ENCODE data around the gene DVL1. TPM values are rescaled to one million over a fixed set of nuclear protein-coding genes. Genes with fewer than 3 reads are reported as not detected.
A peak's percentile ranks its signal among the peaks of the same experiment; 100 is the strongest.

Gene DVL1
- total RNA-seq, 2 donors from 2014 or later, result 46.6 to 52.2 TPM

DNA sequence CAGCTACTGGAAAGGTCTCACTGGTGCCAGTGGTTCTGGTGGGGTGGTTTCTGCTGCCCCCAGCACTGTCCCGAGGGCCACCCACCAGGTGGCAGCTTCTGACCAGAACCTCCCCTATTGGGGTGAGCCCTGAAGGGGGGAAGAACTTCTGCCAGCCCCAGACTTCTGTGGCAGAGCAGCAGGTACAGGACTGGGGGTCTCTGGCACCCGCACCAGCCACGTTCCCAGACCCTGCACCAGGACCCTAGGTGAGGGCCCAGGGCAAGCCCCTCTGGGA is 39.2 kb downstream of the DVL1 start:
- peaks cover 16% of the 10 kb centered on the region for H3K4me1 Mint-ChIP-seq (ENCODE audit: low read depth)
- no peaks in the 10 kb centered on the region for H3K9me3 Mint-ChIP-seq
- DNase-seq, result no peak
- no peak for ATAC-seq (replicated peaks in 1 of 2)
- H3K27ac Mint-ChIP-seq, result no peak overlapping the region
- no peaks in the 10 kb centered on the region for H3K27me3 Mint-ChIP-seq (ENCODE audit: low read depth)
- peak overlapping the region; percentile 78 for H3K4me3 Mint-ChIP-seq
- H3K36me3 Mint-ChIP-seq (ENCODE audit: insufficient read depth in 2 of 2), result peaks cover 0 to 1% of the 10 kb centered on the region in 2 donors

DNA sequence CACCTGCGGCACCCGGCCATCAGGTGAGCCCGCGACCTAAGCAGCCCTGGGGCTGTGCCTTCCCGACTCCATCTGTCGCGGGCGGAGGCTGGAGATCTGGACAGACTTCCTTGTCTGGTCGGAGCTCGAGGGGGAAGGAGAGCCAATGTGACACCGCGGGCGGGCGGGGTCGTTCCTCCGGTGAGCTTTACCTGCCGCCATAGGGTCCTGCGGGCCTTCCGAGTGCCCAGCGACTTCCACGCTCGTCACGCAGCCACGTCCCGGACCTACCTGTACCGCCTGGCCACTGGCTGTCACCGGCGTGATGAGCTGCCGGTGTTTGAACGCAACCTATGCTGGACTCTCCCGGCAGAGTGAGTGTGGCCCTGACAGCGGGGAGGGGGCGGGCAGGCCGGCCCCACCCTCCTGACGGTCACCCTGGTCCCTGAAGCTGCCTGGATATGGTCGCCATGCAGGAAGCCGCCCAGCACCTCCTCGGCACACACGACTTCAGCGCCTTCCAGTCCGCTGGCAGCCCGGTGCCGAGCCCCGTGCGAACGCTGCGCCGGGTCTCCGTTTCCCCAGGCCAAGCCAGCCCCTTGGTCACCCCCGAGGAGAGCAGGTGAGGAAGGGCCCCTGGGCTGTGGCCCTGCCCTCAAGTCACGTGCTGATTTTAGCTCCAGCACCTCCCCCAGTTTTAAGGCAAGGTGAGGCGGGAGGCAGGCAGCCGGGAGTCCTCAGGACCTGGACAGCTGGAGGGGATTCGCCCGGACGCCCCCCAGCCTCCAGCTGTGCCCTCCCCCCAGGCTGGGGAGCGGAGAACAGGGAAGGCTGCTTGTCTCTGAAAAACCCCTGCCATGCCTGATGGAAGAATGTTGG is 39.7 kb downstream of the DVL1 start:
- H3K27ac Mint-ChIP-seq, result no peak overlapping the region

DNA sequence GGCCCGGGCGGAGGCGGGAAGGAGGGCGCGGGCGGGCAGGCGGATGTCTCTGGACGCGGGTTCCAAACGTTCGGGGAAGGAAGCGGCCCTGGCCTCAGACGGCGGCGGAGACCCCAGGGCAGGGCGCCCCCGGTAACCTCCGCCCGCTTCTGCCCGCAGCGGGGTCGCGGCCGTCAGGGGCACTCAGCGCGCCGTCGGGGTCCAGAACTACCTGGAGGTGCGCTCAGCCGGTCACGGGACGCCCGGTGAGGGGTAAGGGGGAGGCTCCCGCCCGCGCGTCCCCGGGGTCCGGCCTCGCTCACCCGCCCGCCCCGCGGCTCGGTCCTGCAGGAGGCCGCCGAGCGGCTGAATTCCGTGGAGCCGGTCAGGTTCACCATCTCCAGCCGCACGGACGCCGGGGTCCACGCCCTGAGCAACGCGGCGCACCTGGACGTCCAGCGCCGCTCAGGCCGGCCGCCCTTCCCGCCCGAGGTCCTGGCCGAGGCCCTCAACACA is 40.4 kb downstream of the DVL1 start:
- no peaks in the 10 kb centered on the region for H3K9me3 Mint-ChIP-seq
- peak overlapping the region; percentile 78 to 87 for H3K4me3 Mint-ChIP-seq
- peaks cover 16% of the 10 kb centered on the region for H3K4me1 Mint-ChIP-seq (ENCODE audit: low read depth)
- no peak overlapping the region for H3K27ac Mint-ChIP-seq
- no peak for DNase-seq
- no peak for ATAC-seq (replicated peaks in 1 of 2)
- no peaks in the 10 kb centered on the region for H3K27me3 Mint-ChIP-seq (ENCODE audit: low read depth)
- peaks cover 0 to 1% of the 10 kb centered on the region in 2 donors for H3K36me3 Mint-ChIP-seq (ENCODE audit: insufficient read depth in 2 of 2)

More for the DNA sequence above, 39.7 kb downstream of the DVL1 start:
- Mint-ChIP-seq H3K4me3 (peak overlapping the region; percentile 78), H3K9me3 (no peaks in the 10 kb centered on the region), H3K4me1 (ENCODE audit: low read depth) (peaks cover 16% of the 10 kb centered on the region), H3K36me3 (ENCODE audit: insufficient read depth in 2 of 2) (peaks cover 0 to 1% of the 10 kb centered on the region in 2 donors), H3K27me3 (ENCODE audit: low read depth) (no peaks in the 10 kb centered on the region)
- ATAC-seq (replicated peaks in 1 of 2) (no peak), DNase-seq (peak in 1 of 2 donors; percentile 28)

DNA sequence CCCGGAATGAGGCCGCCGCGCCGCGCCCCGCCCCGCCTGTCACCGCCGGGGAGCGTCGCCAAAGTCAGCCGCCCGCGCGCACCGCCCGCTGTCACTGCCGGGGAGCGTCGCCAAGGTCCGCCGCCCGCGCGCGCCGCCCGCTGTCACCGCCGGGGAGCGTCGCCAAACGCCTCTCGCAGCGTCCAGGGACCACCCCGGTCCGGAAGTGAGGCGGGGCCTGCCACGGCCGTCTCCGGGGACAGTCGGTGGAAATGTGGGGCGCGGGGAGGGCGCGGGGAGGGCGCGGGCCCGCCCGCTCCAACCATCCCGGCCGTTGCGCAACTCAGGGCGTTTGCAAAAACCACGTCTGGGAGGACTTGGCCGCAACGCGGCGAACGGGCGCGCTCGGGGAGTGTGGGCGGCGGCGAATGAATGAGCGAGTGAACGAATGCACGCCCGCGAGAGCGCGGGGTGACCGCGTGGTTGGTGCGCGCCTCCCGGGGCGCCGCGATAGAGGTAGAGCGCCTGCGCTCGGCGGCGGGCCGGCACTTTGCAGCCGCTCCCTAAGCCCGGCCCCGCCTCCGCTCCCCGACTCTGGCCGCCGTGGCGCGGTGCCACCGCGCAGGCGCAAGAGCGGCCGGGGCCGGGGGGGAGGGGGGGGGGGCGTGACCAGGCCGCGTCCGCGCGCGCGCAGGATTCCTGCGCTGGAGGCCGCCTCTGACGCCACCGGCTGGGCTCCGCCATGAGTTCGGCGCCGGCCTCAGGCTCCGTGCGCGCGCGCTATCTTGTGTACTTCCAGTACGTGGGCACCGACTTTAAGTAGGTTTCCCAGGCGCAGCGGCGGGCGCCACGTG is 41.1 kb downstream of the DVL1 start, which contains the start of the genes ACAP3 and PUSL1:
Gene ACAP3 (minus strand): TSS at position 8 of the 833 bp plus-strand sequence. CDS start 115 bp downstream, outside the sequence.
Gene PUSL1 (plus strand): TSS at position 675 of the 833 bp plus-strand sequence. CDS start 47 bp downstream, at position 722.
- Mint-ChIP-seq H3K27me3 (ENCODE audit: low read depth) (no peaks in the 10 kb centered on the region), H3K27ac (no peak within 1 kb of the TSS), H3K36me3 (ENCODE audit: insufficient read depth in 2 of 2) (no peaks in the 10 kb centered on the region), H3K4me1 (ENCODE audit: low read depth) (peaks cover 16% of the 10 kb centered on the region), H3K9me3 (no peaks in the 10 kb centered on the region), H3K4me3 (peak within 1 kb of the TSS; percentile 87 to 92)
- ATAC-seq (replicated peaks in 1 of 2) (peak; percentile 81 to 83), DNase-seq (peak; percentile 92 to 93)

DNA sequence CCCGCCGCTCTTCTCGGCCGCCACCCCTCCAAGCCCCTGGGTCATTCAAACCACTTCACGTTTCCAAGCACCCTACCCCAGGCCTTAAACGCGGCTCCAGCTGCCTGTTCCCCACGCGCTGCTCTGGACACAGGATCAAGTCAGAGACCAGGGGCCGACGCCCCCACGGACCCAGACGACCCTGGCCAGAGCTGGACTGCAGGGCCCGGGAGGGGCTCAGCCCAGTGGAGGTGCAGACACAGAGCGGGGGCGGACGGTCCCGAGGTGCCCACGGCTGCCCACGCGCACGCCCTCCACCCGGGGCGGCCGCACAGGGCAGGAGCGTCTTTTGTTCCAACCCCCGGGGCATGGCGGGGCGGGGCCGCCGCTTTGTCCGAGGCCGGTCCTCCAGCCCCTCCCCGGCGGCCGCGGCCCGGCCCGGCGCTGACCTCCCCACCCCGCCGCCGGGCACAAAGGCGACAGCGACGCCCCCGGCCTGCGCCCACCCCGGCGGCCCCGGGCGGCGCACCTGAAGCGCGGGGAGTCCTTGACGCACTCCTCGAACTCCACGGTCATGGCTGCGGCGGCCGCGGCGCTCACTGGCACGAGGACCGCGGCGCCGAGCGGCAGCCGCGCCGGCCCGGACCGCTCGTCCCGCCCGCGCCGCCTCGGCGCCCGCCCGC is 41.8 kb downstream of the DVL1 start:
- peak in 1 of 2 donors; percentile 0 for ATAC-seq (replicated peaks in 1 of 2)

DNA sequence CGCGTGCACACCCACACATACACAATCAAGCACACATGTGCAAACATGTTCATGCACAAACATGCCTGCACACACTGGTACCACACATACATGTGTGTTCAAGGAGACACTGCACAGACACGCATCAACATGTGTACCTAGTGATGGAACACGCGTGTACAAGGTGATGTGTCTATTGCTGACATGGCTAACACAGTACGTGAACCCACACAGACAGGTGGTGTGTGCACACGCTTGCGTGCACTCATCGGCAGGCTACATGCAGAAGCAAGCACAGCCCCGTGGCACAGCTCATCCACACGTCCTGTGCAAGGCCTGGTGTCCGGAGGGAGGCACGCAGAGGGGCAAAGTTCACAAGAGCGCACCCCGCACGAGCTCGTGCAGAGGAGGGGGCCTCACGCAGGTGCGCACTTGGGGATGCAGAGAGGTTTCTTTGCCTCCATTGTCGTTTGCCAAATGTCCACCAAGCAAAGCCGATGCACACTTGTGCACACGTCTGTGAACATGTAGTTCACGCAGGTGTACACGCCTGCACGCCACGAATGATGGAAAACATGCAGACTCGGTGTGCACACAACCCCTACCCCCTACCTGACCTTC is 42.5 kb downstream of the DVL1 start:
- ATAC-seq (replicated peaks in 1 of 2), result no peak
- DNase-seq, result no peak

More for the DNA sequence above, 41.8 kb downstream of the DVL1 start:
- H3K27me3 Mint-ChIP-seq (ENCODE audit: low read depth), result no peaks in the 10 kb centered on the region
- H3K4me3 Mint-ChIP-seq, result peak overlapping the region; percentile 87 to 92
- no peak overlapping the region for H3K27ac Mint-ChIP-seq
- peaks cover 16% of the 10 kb centered on the region for H3K4me1 Mint-ChIP-seq (ENCODE audit: low read depth)
- H3K9me3 Mint-ChIP-seq, result no peaks in the 10 kb centered on the region
- no peak for DNase-seq
- no peaks in the 10 kb centered on the region for H3K36me3 Mint-ChIP-seq (ENCODE audit: insufficient read depth in 2 of 2)

DNA sequence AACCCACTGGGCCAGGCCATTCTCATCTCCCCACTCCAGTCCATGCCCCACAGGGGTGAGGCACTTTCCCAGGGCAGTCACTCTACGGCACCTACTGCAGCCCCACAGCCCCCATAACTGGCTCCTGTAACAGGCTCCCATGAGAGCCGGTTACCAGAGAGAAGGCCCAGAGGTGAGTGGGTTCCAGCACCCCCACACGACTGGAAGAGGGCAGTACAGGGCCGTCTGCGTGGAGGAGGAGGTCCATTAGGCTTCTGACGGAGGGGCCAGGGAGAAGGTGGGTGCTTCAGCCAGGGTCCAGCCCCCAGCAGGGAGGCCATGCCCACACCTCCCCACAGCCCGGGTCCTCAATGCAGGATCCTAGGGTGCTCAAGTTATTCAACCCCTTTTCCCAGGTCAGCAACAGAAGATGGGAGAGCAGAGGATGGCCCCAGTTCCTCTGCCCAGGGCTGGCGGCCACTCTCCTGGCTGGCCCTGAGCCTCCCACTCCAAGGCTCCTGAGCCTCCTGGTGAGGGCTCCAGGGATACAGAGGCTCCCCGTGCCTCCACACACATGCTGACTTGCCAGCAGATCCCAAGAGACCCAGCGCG is 43.1 kb downstream of the DVL1 start:
- DNase-seq, result peak in 1 of 2 donors; percentile 46
- Mint-ChIP-seq H3K9me3 (no peaks in the 10 kb centered on the region), H3K36me3 (ENCODE audit: insufficient read depth in 2 of 2) (no peaks in the 10 kb centered on the region), H3K4me3 (peak overlapping the region; percentile 87 to 92), H3K27ac (no peak overlapping the region), H3K27me3 (ENCODE audit: low read depth) (no peaks in the 10 kb centered on the region), H3K4me1 (ENCODE audit: low read depth) (peaks cover 16% of the 10 kb centered on the region)
- ATAC-seq (replicated peaks in 1 of 2), result no peak

More for the DNA sequence above, 42.5 kb downstream of the DVL1 start:
- Mint-ChIP-seq H3K4me3 (peak overlapping the region; percentile 87 to 92), H3K27ac (no peak overlapping the region), H3K4me1 (ENCODE audit: low read depth) (peaks cover 16% of the 10 kb centered on the region), H3K36me3 (ENCODE audit: insufficient read depth in 2 of 2) (no peaks in the 10 kb centered on the region), H3K27me3 (ENCODE audit: low read depth) (no peaks in the 10 kb centered on the region), H3K9me3 (no peaks in the 10 kb centered on the region)

DNA sequence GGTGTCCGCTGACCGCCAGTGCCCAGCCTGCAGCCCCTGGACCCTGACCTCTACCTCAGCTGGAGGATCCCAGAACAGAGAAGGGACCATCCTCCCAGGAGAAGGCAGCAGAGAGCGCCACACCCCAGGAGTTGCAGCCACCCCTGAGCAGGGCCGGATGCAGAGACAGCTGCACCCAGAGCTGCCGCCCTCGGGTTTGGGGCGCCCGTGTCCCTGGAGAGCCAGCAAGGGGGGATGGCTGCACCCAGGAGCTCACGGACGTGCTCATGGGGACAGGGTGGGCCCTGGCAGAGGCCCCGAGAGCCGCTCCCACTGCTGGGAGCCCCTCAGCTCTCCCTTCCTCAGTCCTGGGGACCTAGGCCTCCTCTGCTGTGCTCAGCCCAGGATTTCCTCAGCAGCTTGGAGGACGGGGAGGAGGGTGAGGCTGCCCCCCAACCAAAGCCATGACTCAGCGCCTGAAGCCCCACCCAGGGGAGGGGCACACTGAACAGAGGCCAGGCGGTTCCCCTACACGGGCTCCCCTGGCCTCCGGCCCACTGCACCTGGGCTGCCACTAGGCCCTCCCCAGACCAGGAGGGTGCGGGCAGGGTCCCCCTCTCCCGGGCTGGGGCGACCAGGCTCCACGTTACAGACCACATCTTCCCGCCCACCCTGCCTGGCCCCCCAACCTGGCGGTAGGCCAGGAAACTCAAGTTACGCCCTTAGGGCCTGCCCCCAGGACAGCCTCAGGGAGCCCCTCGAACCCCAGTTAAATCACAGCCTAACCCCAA is 43.7 kb downstream of the DVL1 start:
- Mint-ChIP-seq H3K9me3 (no peaks in the 10 kb centered on the region), H3K27ac (no peak overlapping the region), H3K27me3 (ENCODE audit: low read depth) (no peaks in the 10 kb centered on the region), H3K4me3 (peak overlapping the region; percentile 87 to 92), H3K36me3 (ENCODE audit: insufficient read depth in 2 of 2) (no peaks in the 10 kb centered on the region), H3K4me1 (ENCODE audit: low read depth) (peaks cover 16% of the 10 kb centered on the region)
- ATAC-seq (replicated peaks in 1 of 2), result peak; percentile 27 to 32
- peak; percentile 71 to 78 for DNase-seq

DNA sequence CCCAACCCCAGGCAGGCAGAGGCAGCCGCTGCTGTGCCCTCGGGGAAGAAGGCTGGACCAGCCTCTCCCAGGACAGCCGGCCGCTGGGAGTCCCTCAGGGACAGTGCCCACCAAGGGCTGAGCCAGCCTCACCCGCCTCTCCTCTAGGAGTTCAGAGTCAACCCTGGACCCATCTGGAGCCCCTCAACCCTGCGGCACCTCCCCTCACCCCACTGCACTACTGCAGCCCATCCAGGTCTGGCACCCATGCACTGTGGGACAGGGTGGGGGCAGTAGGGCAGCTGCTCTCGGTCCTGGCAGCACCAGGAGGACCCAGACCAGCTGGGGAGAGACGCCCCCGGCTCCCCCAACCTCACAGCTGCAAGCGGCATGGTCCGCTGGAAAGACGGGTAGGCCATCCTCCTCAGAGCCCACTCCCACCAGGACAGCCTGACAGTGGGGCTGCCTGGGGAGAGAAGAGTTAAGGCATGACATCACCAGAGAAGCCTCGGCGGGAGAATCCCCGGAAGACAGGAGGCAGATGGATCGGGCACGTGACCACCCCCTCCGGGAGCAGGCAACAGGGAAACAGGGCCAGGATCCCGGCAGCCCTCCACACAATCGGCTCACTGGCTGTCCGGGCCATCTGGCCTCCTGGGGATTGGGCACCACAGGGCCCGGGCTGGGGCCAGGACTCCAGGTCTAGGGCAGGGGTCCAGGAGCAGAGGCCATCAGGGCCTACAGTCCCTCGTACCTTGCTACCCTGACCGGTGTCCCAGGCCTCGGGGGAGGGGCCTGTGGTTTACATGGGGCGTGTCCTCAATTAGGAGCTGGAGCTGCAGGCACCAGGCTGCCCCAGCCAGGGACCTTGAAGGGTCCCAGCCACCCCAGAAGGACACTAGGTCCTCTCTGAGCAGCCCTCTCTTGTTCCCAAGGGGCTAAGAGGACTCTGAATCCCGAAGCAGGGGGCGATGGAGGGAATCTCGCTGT is 44.6 kb downstream of the DVL1 start:
- peak overlapping the region; percentile 87 to 92 for H3K4me3 Mint-ChIP-seq

DNA sequence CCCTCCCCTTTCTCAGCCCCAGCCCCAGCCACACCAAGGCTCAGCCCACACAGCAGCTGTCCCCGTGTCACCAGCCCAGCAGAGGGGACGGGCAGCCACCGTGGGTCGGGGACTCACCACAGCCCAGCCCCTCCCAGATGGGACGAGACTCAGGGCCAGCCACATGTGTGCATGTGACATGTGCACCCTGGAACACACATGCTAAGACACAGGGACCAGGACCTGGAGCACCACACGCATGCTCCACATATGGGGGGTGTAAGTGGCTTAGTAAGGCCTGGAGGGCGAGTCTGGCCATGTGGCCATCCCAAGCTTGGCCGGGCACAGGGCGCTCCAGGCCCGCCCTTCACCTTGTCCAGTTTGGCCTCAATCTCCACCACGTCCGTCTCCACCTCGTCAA is 45.5 kb downstream of the DVL1 start:
- H3K4me3 Mint-ChIP-seq, result no peak overlapping the region
- no peaks in the 10 kb centered on the region for H3K27me3 Mint-ChIP-seq (ENCODE audit: low read depth)
- no peak overlapping the region for H3K27ac Mint-ChIP-seq
- no peaks in the 10 kb centered on the region for H3K36me3 Mint-ChIP-seq (ENCODE audit: insufficient read depth in 2 of 2)
- H3K4me1 Mint-ChIP-seq (ENCODE audit: low read depth), result peaks cover 16% of the 10 kb centered on the region
- DNase-seq (no peak), ATAC-seq (replicated peaks in 1 of 2) (no peak)
- no peaks in the 10 kb centered on the region for H3K9me3 Mint-ChIP-seq

More for the DNA sequence above, 44.6 kb downstream of the DVL1 start:
- H3K36me3 Mint-ChIP-seq (ENCODE audit: insufficient read depth in 2 of 2), result no peaks in the 10 kb centered on the region
- no peaks in the 10 kb centered on the region for H3K27me3 Mint-ChIP-seq (ENCODE audit: low read depth)
- peak overlapping the region; percentile 15 for H3K27ac Mint-ChIP-seq
- DNase-seq (no peak), ATAC-seq (replicated peaks in 1 of 2) (no peak)
- H3K9me3 Mint-ChIP-seq, result no peaks in the 10 kb centered on the region
- peaks cover 16% of the 10 kb centered on the region for H3K4me1 Mint-ChIP-seq (ENCODE audit: low read depth)

Data from activated T-cell treated with anti-CD3 and anti-CD28 coated beads, Interleukin-2, amount 50 U/mL, for 72 hours (primary cell).